NOMO-1 treated with dmso at 0.1 percent for 144 hours (cell line): Measurements from ENCODE around the gene USP22.

Experiments used
- DNase-seq: peaks from one replicate; lab custom pipeline; 2025; ENCODE audit not compliant: unreplicated experiment; lab: John Stamatoyannopoulos, UW

USP22 gene

GRCh38 chr17:21021208-21021803 lies 21.5 kb downstream of the USP22 start:
- no peak for DNase-seq

- no peak for DNase-seq
Measured at GRCh38 chr17:21020622-21021021, 22.2 kb downstream of the USP22 start.

GRCh38 chr17:21019976-21020586 lies 22.7 kb downstream of the USP22 start:
- DNase-seq: no peak

- no peak for DNase-seq
Measured at GRCh38 chr17:21018894-21019293, 23.9 kb downstream of the USP22 start.

DNA sequence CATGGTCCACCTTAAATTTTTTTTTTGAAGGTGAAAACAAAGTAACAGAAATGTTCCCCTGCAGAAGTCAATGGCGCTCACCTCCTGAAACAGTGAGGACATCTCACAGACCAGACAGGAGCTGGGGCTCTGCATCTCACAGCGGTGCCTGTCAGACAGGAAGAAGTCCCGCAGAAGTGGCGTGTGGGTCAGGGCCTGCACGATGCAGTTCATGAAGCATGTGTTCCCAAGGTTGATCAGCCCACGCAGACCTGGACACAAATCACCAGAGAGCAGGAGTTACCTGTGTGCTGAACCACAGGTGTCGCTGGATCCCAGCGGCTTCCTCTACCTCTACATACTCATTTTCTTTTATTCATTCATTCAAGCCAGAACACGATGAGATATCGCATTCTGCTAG lies 24.9 kb downstream of the USP22 start:
- no peak for DNase-seq

DNA sequence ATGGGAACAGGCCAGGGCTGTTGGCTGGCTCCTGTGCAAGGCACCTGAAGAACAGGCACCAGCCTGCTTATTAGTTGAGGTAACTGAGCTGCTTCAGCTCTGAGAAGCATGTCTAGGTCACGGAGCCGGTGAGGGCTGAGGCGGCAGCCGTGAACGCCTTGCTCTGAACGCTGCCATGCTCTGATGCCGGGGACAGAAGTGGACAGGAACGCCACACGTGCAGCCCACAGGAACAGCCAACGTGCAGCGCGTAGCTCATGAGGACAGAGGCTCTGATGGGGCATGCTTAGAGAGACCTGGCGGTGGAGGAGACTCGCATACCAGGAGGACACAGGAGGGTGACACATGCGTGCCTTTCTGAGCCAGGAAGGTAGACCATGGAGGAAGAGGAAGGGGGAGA lies 25.6 kb downstream of the USP22 start:
- DNase-seq: no peak

GRCh38 chr17:21016826-21017225 lies 26.0 kb downstream of the USP22 start:
- DNase-seq: no peak

GRCh38 chr17:21015564-21015963 lies 27.2 kb downstream of the USP22 start:
- no peak for DNase-seq

DNA sequence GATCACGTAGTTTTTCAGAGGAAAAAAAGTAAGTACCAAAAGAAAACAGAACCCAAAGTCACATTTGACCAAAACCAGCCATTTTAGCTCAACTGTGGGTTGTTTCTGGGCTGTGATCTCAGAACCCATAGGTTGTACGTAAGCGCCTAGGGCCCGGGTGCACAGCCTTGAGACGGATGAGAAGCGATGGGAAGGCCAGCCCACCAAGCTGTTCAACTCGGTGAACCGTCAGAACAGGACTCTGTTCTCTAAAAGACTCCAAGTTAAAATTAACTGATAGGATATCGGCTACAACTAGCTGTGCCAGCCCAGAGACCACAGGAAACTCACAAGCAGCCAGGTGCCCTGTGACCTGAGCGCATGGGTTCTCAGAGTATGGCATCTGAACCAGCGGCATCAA lies 28.3 kb downstream of the USP22 start:
- no peak for DNase-seq

DNA sequence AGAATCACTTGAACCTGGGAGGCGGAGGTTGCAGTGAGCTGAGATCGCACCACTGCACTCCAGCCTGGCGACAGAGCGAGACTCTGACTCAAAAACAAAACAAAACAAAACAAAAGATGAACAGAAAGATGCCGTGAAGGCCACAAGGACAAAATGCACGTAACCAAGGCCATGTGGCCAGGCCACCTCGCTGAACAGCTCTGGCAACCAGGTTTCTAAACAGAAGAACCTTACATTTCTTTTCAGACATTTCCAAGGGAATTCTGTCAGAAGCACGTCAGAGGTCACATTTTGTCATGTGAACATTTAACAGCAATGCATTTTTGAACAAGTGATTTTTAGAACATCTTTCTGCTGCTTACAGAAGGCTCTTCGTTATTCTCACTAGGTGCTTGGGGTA lies 28.8 kb downstream of the USP22 start:
- no peak for DNase-seq

DNA sequence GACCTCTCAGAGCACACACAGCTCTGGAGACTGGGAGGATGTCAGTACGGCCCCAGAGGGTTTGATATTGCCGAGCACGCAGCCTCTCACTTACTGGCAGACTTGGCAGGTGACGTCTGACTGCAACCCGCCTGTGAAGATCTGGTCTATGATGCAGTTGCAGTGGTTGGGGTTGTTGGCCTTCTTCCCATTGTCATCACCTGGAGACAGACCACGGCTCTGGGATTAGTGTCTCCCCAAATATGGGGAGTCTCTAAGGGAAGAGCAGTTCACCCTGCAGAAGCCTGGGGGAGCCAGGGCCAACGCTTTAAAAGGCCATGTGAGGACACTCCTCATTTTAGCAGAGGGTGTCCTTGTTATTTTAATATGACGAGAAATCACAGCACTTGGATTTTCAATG lies 30.1 kb downstream of the USP22 start:
- DNase-seq: no peak

- DNase-seq: no peak
Measured at GRCh38 chr17:21010705-21011596, 31.9 kb downstream of the USP22 start.

- no peak for DNase-seq
Measured at GRCh38 chr17:21008992-21009671, 33.7 kb downstream of the USP22 start.

GRCh38 chr17:21008160-21008915 lies 34.5 kb downstream of the USP22 start:
- DNase-seq: no peak

- DNase-seq: no peak
Measured at GRCh38 chr17:21007646-21008045, 35.2 kb downstream of the USP22 start.

- no peak for DNase-seq
Measured at GRCh38 chr17:21005803-21006202, 37.0 kb downstream of the USP22 start.

DNA sequence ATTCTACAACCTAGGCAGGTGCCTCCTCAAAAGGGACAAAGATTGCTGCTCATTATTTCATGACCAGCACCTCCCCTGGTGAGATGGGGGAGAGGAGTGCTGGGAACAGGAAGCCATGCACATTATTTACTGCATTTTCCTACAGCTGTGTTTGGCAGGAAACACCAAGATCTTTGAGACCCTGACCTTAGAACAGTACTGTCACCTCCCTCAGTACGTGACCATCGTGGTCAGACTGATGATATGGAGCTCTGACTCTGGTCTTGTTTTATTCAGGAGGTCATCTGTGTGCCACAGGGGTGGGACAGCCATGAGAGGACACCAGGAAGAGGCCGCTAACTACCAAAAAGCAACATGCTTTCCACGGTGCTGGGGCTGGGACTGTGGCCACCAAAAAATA lies 37.4 kb downstream of the USP22 start:
- DNase-seq: no peak

GRCh38 chr17:21004016-21004930 lies 38.5 kb downstream of the USP22 start:
- DNase-seq: no peak

- DNase-seq: no peak
Measured at GRCh38 chr17:21003007-21003621, 39.7 kb downstream of the USP22 start.
